Mesothelial cell of epicardium (in vitro differentiated cells): ENCODE results near the gene KRT72. TPM values are rescaled to one million over a fixed set of nuclear protein-coding genes. Genes with fewer than 3 reads are reported as not detected.

Experiments used
- DNase-seq, 2 experiments: peaks; one replicate each; pipeline ENCODE4 v3.0.0; 2021; ENCODE audit warnings: low spot score in 2 of 2; ENCODE audit not compliant: unreplicated experiment in 2 of 2
- H3K27ac Mint-ChIP-seq: 2 replicates; pipeline ENCODE4 v1.8.0; 2021; ENCODE audit warnings: mixed read lengths
- H3K27me3 Mint-ChIP-seq: 2 replicates; pipeline ENCODE4 v1.8.0; 2021; ENCODE audit warnings: low read depth, mixed read lengths
- H3K36me3 Mint-ChIP-seq: 2 replicates; pipeline ENCODE4 v1.8.0; 2021; ENCODE audit warnings: mixed read lengths
- H3K4me1 Mint-ChIP-seq: 2 replicates; pipeline ENCODE4 v1.8.0; 2021; ENCODE audit warnings: mixed read lengths
- H3K4me3 Mint-ChIP-seq: 2 replicates; pipeline ENCODE4 v1.8.0; 2021; ENCODE audit warnings: mild to moderate bottlenecking, moderate library complexity, mixed read lengths
- H3K9me3 Mint-ChIP-seq: 2 replicates; pipeline ENCODE4 v1.8.0; 2021; ENCODE audit warnings: mixed read lengths
- CTCF ChIP-seq: fragments of 200-600 bp; sonication (generic); IDR thresholded peaks from one replicate; pipeline ENCODE4 v1.5.0; 2021; ENCODE audit warnings: antibody characterized with exemption; ENCODE audit not compliant: unreplicated experiment
- total RNA-seq: library from RNA; stranded (reverse); gene quantifications from 3 replicates; pipeline ENCODE4 v1.2.1, GENCODE V29; 2021

Gene KRT72
- total RNA-seq, 1 donor from 2014 or later, result not detected

DNA sequence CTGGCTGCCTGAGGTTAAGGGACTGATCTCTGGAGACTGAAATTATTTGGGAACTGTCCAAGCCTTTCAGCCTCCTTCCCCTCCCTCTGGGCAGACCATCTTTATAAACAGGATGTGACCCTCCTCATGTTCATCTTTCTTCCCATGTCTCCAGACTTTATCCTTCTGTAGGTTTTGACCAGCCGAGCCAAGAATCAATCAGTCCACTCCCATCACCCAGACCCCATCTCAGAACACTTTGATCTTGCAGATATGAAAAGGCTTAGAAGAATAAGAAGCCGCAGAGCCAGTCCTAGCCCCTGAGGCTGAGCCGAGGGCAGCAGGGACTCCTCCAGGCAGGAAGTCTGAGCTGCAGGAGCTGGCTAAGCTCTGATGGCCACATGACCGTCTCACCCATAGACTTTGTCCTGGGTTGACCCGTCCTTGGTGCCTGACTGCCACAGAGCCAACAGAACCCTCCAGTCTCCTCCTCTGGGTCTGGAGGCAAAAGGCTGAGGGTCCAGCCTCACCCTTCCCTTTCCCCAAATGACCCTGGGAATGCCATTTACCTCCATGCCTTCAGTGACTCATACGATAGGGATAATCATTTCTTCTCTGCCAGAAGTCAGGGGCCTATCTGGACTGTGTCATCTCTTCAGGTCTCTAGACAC is 49.9 kb downstream of the KRT72 start:
- TF ChIP-seq CTCF, result no peak
- no peak overlapping the region for H3K4me3 Mint-ChIP-seq
- H3K27ac Mint-ChIP-seq, result no peak overlapping the region
- H3K4me1 Mint-ChIP-seq, result peaks cover 11% of the 10 kb centered on the region
- peaks cover 62% of the 10 kb centered on the region for H3K27me3 Mint-ChIP-seq
- H3K36me3 Mint-ChIP-seq, result no peaks in the 10 kb centered on the region
- DNase-seq, result no peak
- H3K9me3 Mint-ChIP-seq, result no peaks in the 10 kb centered on the region

GRCh38 chr12:52546126-52546525 is 55.1 kb downstream of the KRT72 start:
- no peak for DNase-seq
- Mint-ChIP-seq H3K4me1 (peaks cover 7% of the 10 kb centered on the region), H3K27ac (no peak overlapping the region), H3K36me3 (no peaks in the 10 kb centered on the region), H3K27me3 (peaks cover 43% of the 10 kb centered on the region), H3K4me3 (no peak overlapping the region), H3K9me3 (no peaks in the 10 kb centered on the region)
- TF ChIP-seq CTCF, result no peak

DNA sequence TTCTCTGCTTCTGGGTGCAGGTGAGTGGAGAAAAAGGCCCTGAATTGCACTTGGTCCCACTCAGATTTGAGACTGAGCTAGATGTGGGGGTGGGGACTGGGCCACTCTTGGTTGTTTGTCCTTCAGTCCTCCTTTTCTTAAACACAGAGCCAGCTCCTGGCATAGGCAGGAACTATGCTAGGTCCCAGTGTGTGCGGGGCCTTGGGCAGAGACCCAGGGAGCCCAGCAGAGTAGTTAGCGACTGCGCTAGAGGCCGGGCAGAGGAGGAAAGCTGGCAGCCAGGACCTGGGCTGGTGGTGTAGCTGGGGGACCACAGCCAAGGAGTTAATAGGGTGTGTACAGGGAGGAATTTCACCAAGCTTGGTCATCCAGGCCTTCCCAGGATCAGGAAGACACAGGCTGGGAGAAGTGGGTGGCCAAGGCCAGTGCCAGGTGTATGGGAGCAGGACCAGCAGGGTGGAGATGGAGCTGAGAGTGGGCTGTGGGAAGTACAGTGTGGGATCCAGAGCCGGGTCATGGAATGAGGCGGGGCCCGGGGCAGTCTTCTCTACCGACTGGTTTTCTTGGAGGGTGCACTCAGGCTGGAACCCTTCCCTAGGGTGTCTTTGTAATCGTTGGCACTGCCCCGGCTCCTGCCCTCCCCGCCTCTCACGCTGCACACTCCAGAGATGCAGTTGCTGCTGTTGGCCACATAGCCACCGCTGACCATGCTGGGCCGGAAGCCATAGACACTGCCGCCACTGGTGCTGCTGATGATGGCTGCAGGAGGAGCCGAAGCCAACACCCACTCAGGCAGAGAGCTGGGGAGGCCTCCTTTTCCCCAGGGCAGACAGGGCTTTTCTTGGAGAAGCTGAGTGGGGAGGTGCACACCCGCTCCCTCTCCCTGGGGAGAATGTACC is 57.0 kb downstream of the KRT72 start:
- Mint-ChIP-seq H3K4me3 (no peak overlapping the region), H3K9me3 (no peaks in the 10 kb centered on the region), H3K27me3 (peaks cover 28% of the 10 kb centered on the region), H3K36me3 (no peaks in the 10 kb centered on the region), H3K4me1 (peaks cover 12% of the 10 kb centered on the region), H3K27ac (no peak overlapping the region)
- no peak for DNase-seq
- TF ChIP-seq CTCF, result no peak

GRCh38 chr12:52542785-52543318 is 58.4 kb downstream of the KRT72 start:
- Mint-ChIP-seq H3K27ac (no peak overlapping the region), H3K9me3 (no peaks in the 10 kb centered on the region), H3K36me3 (no peaks in the 10 kb centered on the region), H3K27me3 (peaks cover 20% of the 10 kb centered on the region), H3K4me1 (peaks cover 24% of the 10 kb centered on the region), H3K4me3 (no peak overlapping the region)
- DNase-seq, result no peak
- TF ChIP-seq CTCF, result no peak

GRCh38 chr12:52542157-52542556 is 59.1 kb downstream of the KRT72 start:
- Mint-ChIP-seq H3K27me3 (peaks cover 15% of the 10 kb centered on the region), H3K4me3 (no peak overlapping the region), H3K27ac (no peak overlapping the region), H3K9me3 (no peaks in the 10 kb centered on the region), H3K4me1 (peaks cover 24% of the 10 kb centered on the region), H3K36me3 (no peaks in the 10 kb centered on the region)
- no peak for TF ChIP-seq CTCF
- no peak for DNase-seq
